CD4-positive, alpha-beta T cell treated with Interleukin-10 for 1 hour (primary cell): ENCODE data around the gene ANKFN1.
"Not testable (repeated sequence)": the region's sequence is repeated elsewhere in the genome, so short reads cannot be mapped to it uniquely, and the experiment has no call there.

Experiments
- DNase-seq: peaks from one replicate; pipeline ENCODE4 v3.0.0-alpha.2; 2020

Gene ANKFN1

DNA sequence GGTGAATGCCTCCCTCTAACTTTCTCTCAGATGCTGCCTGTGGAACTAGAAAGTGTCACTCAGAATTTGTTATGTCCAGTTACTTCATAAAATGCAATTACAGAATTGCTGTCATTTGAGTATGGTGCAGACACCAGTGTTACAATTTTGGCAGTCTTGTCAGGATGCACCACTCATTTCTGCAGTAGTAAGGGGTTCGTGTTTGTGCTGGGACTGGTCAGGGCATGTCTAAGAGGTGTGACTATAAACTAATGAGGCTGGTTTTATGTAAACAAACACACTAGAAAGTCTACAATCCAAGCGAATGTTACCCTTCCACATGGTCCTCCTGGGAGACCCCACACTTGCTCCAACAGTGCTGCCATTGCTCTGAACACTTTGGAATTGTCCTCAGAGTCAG is 206.2 kb downstream of the ANKFN1 start:
- DNase-seq, result no peak

DNA sequence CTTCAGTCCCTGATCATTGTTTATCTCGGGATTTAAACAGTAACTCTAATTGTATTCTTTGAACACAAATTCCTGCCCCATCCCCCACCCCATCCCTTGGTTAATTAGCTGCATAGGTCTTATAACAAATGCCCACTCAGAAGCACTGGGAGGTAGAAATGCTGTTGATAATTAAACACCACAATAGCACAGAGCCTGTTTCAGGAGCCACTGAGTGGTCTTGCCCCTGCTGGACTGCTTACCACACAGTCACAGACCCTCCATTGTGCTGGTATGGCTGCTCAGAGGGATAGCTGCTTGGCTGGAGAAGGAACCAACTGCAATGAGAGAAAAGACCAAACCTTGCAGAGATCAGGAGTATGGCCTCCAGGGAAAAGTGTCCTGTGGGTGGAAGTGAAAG is 214.1 kb downstream of the ANKFN1 start:
- DNase-seq, result no peak

DNA sequence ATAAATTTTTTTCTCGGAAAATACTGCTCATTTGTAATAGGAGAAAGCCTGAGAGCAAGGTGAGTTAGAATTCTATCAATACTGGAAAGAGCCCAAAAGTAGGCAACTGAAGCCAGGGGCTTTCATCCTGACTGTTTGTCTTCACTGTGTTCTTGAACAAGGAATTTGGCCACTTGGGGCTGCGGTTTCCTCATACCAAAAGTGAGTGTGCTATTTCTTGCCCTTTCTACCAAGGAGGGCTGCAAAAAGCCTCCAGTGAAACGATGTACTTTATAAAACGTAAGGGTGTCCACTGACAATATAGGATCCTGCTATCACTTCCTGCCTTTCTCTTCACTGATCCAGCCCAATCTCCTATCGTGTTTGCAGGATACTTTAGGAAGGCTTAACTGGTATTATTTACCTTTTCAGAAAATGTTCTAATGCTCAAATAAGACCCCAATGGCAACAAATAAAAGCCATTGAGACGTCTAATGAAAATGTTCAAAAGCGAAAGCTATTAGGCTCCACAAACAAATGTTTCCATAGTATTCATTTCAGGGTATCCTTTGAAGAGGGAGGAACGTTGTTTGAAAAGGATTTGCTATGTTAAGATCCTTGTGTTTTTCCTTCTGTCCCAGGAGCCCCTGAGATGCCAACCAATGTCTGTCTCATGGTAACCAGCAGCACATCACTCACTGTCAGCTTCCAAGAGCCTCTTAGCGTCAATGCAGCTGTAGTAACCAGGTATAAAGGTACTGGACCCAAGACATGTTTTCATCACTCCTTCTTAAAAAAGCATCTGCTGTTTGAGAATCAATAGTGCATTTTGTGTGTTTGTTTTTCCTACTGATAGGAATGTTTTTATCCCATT is 220.9 kb downstream of the ANKFN1 start:
- no peak for DNase-seq

- DNase-seq, result no peak
Observed at GRCh38 chr17:56389356-56389755, 236.1 kb downstream of the ANKFN1 start.

GRCh38 chr17:56392321-56392720 is 239.0 kb downstream of the ANKFN1 start:
- DNase-seq, result no peak

- DNase-seq, result no peak
Observed at GRCh38 chr17:56393156-56393555, 239.9 kb downstream of the ANKFN1 start.

DNA sequence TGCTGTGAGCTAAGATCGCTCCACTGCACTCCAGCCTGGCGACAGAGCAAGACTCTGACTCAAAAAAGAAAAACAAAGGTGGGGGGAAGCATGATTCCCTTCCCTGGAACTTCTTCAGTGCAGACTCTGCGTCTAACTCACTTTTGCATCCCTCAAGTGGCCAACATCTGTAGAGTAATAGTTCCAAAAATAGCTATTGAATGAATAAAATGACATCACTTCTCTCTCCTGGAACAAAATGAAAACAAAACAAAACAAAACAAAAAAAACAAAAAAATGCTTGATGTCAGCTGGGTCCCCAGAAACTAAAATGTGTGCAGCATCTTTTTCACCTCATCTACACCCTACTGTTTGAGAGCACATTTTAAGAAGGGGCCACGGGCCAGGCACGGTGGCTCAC is 242.5 kb downstream of the ANKFN1 start:
- no peak for DNase-seq

DNA sequence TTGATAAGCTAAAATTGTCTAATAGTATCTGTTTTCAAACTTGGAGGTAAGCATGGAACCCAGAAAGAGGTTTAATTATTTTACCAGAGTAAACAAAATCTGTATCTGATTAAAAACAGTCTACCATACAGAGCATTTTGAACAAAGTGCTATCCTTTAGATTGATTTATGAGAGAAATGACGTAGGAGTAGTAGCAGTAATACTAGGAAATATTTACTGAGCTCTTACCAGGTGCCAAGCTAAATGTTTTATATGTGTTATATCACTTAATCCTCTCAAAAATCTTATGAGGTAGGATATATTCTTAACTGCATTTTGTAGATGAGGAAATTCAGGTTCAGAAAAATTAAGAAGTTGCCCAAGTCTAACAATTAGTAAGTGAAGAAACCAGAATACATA is 253.8 kb downstream of the ANKFN1 start:
- no peak for DNase-seq

- not testable (repeated sequence) for DNase-seq
Observed at GRCh38 chr17:56412356-56412755, 259.1 kb downstream of the ANKFN1 start.

GRCh38 chr17:56416682-56417351 is 263.5 kb downstream of the ANKFN1 start:
- no peak for DNase-seq

DNA sequence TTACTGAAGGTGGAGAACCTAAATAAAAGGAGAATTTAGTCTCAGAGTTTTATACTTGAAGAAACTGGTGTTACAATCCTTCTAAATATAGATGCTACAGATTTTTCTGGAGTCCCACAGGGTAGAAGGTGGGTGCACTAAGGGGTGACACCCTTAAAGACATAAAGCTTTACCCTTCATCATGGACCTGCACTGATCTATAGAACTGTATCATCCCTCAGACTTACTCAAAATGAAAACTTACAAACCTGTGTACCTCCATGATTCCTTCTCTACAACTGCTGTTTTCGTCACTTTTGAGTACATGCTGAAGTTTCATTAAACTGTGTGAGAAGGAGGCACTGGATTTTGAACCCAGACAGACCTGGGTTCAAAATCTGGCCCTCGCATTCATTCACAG is 270.7 kb downstream of the ANKFN1 start:
- no peak for DNase-seq

DNA sequence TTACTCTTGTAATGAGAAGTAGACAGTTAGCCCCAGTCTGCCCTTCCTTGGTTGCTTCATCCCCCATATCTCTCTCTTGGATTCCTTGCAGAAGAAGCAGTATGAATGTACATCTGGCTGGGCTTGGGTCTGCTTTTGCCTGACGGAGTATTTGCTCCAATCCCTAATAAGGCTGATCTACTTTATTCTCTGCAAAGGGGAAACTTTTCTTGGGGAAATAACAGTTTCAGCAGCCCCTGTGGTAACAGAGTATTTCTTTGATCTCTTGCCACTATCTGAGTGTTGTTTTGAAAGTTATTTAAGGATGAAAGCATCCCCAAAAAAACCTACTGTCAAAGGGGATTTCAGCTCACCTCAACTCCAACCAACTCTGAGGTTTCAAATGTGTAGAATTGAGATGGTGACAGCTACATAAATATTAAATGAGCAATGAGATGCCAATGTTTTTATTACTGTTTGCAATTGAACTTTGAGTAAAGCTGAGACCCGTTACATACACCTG is 271.3 kb downstream of the ANKFN1 start:
- DNase-seq, result no peak

GRCh38 chr17:56425483-56425882 is 272.2 kb downstream of the ANKFN1 start:
- DNase-seq, result no peak

DNA sequence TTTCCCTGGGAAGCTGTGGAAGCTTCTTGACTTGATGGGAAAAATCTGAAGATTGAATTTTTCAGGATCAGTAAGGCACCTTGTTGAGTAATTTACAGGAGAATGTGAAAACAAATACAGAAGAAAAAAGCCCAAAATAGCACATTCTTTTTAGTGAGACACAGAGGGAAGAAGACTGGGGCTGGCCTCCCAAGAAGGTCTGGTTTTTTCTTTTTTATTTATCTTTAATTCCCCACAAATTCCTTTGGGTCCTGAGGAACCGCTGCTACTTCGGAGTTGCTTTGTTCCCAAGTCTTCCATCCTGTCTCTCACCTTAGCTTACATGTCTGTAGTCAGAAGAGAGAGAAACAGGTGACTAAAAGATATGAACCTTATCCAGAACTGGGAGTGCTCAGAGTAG is 273.6 kb downstream of the ANKFN1 start:
- no peak for DNase-seq

- no peak for DNase-seq
Observed at GRCh38 chr17:56431736-56432135, 278.5 kb downstream of the ANKFN1 start.

- no peak for DNase-seq
Observed at GRCh38 chr17:56432443-56432842, 279.2 kb downstream of the ANKFN1 start.

GRCh38 chr17:56434610-56435009 is 281.3 kb downstream of the ANKFN1 start:
- DNase-seq, result no peak

DNA sequence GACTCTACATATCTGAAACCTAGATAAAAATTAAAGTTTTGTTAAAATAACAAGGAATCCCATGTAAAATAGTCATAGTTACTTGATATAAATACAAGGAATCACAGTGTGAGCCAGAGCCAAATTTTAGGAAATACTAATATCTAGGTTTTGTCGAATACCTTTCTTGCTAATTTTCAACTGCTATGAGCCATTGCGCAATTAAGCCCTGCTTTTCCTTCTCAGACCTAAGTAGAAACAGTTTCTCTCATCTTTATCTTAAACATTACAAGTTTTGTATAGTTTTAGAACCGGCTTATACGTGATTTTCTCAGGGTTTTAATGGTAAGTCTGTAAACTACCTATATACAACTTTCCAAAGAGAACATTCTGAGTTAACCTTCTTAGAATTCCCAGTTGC is 282.9 kb downstream of the ANKFN1 start:
- no peak for DNase-seq

- DNase-seq, result no peak
Observed at GRCh38 chr17:56440419-56440818, 287.1 kb downstream of the ANKFN1 start.

DNA sequence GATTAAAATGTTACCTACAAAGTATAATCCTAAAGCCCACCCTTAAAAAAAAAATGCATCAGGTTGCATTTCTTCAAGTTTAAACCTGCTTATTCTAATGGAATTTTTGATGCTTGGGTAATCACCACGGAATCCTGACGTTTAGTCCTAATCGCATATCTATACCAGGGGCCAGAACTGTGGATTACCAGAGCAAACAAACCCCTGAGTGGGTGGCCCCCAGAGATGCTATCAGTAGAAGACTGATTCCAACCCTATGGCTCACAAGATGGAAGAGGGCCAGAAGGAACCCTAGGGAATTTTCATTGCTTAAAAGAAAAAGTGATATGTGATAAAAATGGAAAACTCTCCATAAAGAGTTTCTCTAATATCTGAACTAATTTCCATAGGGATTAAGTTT is 288.0 kb downstream of the ANKFN1 start:
- no peak for DNase-seq

- no peak for DNase-seq
Observed at GRCh38 chr17:56445692-56446411, 292.6 kb downstream of the ANKFN1 start.

DNA sequence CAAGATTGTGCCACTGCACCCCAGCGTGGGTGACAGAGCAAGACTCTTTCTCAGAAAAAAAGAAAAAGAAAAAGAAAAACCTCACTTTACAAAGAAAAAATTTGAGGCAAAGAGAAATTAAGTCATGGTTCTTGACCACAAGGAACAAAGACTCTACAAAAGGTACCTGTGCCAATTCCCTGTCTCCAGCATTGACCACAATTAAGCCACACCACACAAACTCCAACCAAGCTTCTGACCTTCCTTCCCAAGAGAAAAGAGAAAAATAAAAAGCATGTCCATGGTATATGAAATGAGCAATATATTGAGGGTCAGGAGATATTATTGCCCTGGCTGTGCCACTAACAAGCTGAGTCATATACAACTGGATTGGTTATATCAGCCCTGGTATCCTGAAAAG is 293.9 kb downstream of the ANKFN1 start:
- DNase-seq, result no peak

- no peak for DNase-seq
Observed at GRCh38 chr17:56448371-56448770, 295.1 kb downstream of the ANKFN1 start.

GRCh38 chr17:56449176-56449575 is 295.9 kb downstream of the ANKFN1 start:
- DNase-seq, result no peak
